NCI-H1092 (cell line): ENCODE measurements around the gene HDAC4.

Experiments
- DNase-seq: peaks from one replicate; lab custom pipeline; 2025; lab: John Stamatoyannopoulos, UW

The HDAC4 gene

GRCh38 chr2:239139566-239139965 is 261.3 kb downstream of the HDAC4 start:
- DNase-seq, result no peak

- DNase-seq, result no peak
Measured at GRCh38 chr2:239139101-239139500, 261.7 kb downstream of the HDAC4 start.

GRCh38 chr2:239138610-239139009 is 262.2 kb downstream of the HDAC4 start:
- DNase-seq, result no peak

GRCh38 chr2:239137898-239138283 is 262.9 kb downstream of the HDAC4 start:
- DNase-seq, result no peak

GRCh38 chr2:239137165-239137897 is 263.5 kb downstream of the HDAC4 start:
- DNase-seq, result no peak

GRCh38 chr2:239136762-239137161 is 264.1 kb downstream of the HDAC4 start:
- no peak for DNase-seq

GRCh38 chr2:239136203-239136602 is 264.6 kb downstream of the HDAC4 start:
- no peak for DNase-seq

- no peak for DNase-seq
Measured at GRCh38 chr2:239135531-239135930, 265.3 kb downstream of the HDAC4 start.

- no peak for DNase-seq
Measured at GRCh38 chr2:239133945-239134570, 266.8 kb downstream of the HDAC4 start.

- DNase-seq, result no peak
Measured at GRCh38 chr2:239132786-239133185, 268.0 kb downstream of the HDAC4 start.

GRCh38 chr2:239132156-239132709 is 268.6 kb downstream of the HDAC4 start:
- no peak for DNase-seq

- no peak for DNase-seq
Measured at GRCh38 chr2:239131521-239131920, 269.3 kb downstream of the HDAC4 start.

GRCh38 chr2:239130786-239131325 is 270.0 kb downstream of the HDAC4 start:
- no peak for DNase-seq

- DNase-seq, result no peak
Measured at GRCh38 chr2:239130041-239130440, 270.8 kb downstream of the HDAC4 start.

GRCh38 chr2:239129147-239129920 is 271.5 kb downstream of the HDAC4 start:
- DNase-seq, result no peak

- no peak for DNase-seq
Measured at GRCh38 chr2:239128706-239129105, 272.1 kb downstream of the HDAC4 start.

- DNase-seq, result no peak
Measured at GRCh38 chr2:239127513-239127912, 273.3 kb downstream of the HDAC4 start.

- DNase-seq, result no peak
Measured at GRCh38 chr2:239125726-239126675, 274.8 kb downstream of the HDAC4 start.

- DNase-seq, result no peak
Measured at GRCh38 chr2:239124152-239124899, 276.5 kb downstream of the HDAC4 start.

- DNase-seq, result no peak
Measured at GRCh38 chr2:239122421-239123110, 278.3 kb downstream of the HDAC4 start.
